ENCODE results near the gene SLC16A7.

DNA sequence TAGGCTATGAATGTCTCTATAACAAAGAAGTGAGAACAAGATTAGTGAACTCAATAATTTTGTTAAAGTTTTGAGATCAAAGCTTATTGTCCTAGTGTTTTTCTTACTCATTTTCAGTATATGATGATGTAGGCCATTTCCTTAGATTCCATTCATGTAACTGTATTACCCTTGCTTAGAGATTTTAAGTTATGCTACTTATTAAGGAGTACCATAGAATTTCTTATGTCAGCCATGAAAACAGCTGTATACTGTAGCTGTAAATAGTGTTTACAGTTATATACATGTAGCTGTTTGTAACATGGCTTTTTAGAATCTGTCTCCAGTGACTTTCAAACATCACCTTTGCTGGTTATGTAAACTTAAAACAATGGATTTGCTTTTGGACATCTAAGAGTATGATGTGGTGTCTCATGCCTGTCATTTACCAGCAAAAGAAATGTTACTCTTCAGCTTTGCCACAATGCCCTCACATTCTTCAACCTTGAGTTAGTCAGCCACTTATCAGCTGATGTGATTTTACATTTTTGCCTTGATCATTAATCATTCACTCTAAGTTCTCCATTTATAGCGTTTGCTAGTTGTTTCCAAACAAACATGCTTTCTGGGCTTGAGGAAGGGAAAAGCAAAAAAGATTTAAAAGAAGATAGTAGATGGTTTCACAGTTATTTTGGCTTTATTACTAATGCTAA, 55.5 kb downstream of the SLC16A7 start:
- TF ChIP-seq, protein P1, sequence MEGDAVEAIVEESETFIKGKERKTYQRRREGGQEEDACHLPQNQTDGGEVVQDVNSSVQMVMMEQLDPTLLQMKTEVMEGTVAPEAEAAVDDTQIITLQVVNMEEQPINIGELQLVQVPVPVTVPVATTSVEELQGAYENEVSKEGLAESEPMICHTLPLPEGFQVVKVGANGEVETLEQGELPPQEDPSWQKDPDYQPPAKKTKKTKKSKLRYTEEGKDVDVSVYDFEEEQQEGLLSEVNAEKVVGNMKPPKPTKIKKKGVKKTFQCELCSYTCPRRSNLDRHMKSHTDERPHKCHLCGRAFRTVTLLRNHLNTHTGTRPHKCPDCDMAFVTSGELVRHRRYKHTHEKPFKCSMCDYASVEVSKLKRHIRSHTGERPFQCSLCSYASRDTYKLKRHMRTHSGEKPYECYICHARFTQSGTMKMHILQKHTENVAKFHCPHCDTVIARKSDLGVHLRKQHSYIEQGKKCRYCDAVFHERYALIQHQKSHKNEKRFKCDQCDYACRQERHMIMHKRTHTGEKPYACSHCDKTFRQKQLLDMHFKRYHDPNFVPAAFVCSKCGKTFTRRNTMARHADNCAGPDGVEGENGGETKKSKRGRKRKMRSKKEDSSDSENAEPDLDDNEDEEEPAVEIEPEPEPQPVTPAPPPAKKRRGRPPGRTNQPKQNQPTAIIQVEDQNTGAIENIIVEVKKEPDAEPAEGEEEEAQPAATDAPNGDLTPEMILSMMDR (IDR thresholded peaks at IDR 0.05): no peak
- TF ChIP-seq POLR2A (IDR thresholded peaks at IDR 0.05): no peak
